ENCODE measurements around the gene MRPL1. TPM values are rescaled to one million over a fixed set of nuclear protein-coding genes. Genes with fewer than 3 reads are reported as not detected.

Gene MRPL1
- polyA plus RNA-seq, 3 donors, result 4.0 to 11.8 (median 10.7) TPM

DNA sequence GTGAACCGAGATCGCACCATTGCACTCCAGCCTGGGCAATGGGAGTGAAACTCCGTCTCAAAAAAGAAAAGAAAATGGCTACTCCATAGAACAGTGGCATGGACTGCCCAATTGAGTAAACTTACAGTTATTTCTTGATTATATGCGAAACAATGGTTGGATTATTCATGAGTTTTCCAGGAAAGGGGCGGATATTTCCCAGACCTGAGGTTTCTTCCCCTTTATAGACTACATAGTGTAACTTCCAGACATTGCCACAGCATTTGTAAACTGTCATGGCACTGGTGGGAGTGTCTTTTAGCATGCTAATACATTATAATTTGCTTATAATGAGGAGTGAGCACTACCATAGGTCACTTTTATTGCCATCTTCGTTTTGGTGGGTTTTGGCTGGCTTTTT, 14.1 kb upstream of the MRPL1 start:
- no peak overlapping the region for H3K27ac Mint-ChIP-seq
- Histone ChIP-seq H3K36me3 (replicated peaks in 1 of 2; ENCODE audit: control insufficient read depth in 1 of 2, insufficient read depth in 2 of 2, low read length in 2 of 2) (no peaks in the 10 kb centered on the region), H3K9ac (ENCODE audit: insufficient read depth, low read length, poor library complexity, severe bottlenecking) (no peak overlapping the region), H3K27ac (ENCODE audit: low read depth in 1 of 2, low read length in 2 of 2) (no peak overlapping the region), H2AFZ (ENCODE audit: insufficient read depth, low read depth, low read length, poor library complexity, severe bottlenecking) (no peak overlapping the region), H3K4me1 (ENCODE audit: control insufficient read depth in 1 of 2, insufficient read depth in 2 of 2, low read length in 2 of 2) (peaks cover 8 to 9% of the 10 kb centered on the region in 2 donors), H3K9me3 (replicated peaks in 1 of 2; ENCODE audit: control insufficient read depth in 1 of 2, insufficient read depth in 1 of 2, low read length in 2 of 2) (no peaks in the 10 kb centered on the region), H3K4me3 (replicated peaks in 1 of 3; ENCODE audit: low read depth in 2 of 3, low read length in 3 of 3) (no peak overlapping the region), H3K79me2 (ENCODE audit: insufficient read depth, low read length) (no peaks in the 10 kb centered on the region), H3K4me2 (replicated peaks; ENCODE audit: extremely low read depth, low read length, poor library complexity, severe bottlenecking) (no peak overlapping the region), H3K27me3 (ENCODE audit: control insufficient read depth in 2 of 2, insufficient read depth in 2 of 2, low read length in 2 of 2) (no peaks in the 10 kb centered on the region), H4K20me1 (ENCODE audit: insufficient read depth, low read length) (no peaks in the 10 kb centered on the region)
- H3K4me1 Mint-ChIP-seq, result peaks cover 12% of the 10 kb centered on the region
- peaks cover 0 to 2% (median 0%) of the 10 kb centered on the region in 7 donors for H3K9me3 Mint-ChIP-seq
- H3K36me3 Mint-ChIP-seq, result no peaks in the 10 kb centered on the region
- TF ChIP-seq, protein P1, sequence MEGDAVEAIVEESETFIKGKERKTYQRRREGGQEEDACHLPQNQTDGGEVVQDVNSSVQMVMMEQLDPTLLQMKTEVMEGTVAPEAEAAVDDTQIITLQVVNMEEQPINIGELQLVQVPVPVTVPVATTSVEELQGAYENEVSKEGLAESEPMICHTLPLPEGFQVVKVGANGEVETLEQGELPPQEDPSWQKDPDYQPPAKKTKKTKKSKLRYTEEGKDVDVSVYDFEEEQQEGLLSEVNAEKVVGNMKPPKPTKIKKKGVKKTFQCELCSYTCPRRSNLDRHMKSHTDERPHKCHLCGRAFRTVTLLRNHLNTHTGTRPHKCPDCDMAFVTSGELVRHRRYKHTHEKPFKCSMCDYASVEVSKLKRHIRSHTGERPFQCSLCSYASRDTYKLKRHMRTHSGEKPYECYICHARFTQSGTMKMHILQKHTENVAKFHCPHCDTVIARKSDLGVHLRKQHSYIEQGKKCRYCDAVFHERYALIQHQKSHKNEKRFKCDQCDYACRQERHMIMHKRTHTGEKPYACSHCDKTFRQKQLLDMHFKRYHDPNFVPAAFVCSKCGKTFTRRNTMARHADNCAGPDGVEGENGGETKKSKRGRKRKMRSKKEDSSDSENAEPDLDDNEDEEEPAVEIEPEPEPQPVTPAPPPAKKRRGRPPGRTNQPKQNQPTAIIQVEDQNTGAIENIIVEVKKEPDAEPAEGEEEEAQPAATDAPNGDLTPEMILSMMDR (IDR thresholded peaks at IDR 0.05), result no peak
- DNase-seq, result no peak
- intact Hi-C loops (cut with micrococcal nuclease), result no loop called here
- no peak overlapping the region for H3K4me3 Mint-ChIP-seq
- no peaks in the 10 kb centered on the region for H3K27me3 Mint-ChIP-seq (ENCODE audit: low read depth in 3 of 3)
- 100% methylated on average over 1 of the region's 6 CpGs for WGBS (ENCODE audit: insufficient coverage)

DNA sequence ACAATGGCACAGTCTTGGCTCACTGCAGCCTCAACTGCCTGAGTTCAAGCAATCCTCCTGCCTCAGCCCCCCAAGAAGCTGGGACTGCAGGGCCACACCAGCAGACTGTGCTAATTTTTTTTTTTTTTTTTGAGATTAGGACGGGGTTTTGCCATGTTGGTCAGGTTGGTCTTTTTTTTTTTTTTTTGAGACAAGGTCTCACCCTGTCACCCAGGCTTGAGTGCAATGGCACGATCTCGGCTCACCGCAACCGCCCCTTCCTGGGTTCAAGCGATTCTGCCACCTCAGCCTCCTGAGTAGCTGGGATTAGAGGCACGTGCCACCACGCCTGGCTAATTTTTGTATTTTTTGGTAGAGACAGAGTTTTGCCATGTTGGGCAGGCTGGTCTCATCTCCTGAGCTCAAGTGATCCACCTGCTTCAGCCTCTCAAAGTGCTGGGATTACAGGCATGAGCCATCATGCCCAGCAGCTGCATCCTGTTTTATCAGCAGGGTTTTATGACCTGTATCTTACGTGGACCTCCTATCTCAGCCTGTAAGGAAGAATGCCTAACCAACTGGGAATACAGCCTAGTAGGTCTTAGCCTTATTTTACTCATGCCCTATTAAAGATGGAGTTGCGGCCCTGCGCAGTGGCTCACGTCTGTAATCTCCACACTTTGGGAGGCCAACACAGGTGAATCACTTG, 13.2 kb upstream of the MRPL1 start:
- Mint-ChIP-seq H3K36me3 (no peaks in the 10 kb centered on the region), H3K9me3 (peaks cover 0 to 2% (median 0%) of the 10 kb centered on the region in 7 donors), H3K27me3 (ENCODE audit: low read depth in 3 of 3) (peaks cover 0 to 1% (median 0%) of the 10 kb centered on the region in 3 donors), H3K4me1 (peaks cover 22% of the 10 kb centered on the region), H3K4me3 (no peak overlapping the region), H3K27ac (no peak overlapping the region)
- H3K9me3 ChIP-seq (replicated peaks in 1 of 2; ENCODE audit: control insufficient read depth in 1 of 2, insufficient read depth in 1 of 2, low read length in 2 of 2), result no peaks in the 10 kb centered on the region
- no peaks in the 10 kb centered on the region for H3K79me2 ChIP-seq (ENCODE audit: insufficient read depth, low read length)
- H3K27me3 ChIP-seq (ENCODE audit: control insufficient read depth in 2 of 2, insufficient read depth in 2 of 2, low read length in 2 of 2), result no peaks in the 10 kb centered on the region
- H3K4me1 ChIP-seq (ENCODE audit: control insufficient read depth in 1 of 2, insufficient read depth in 2 of 2, low read length in 2 of 2), result peaks cover 17 to 18% of the 10 kb centered on the region in 2 donors
- TF ChIP-seq, protein P1 (IDR thresholded peaks at IDR 0.05), result no peak
- H4K20me1 ChIP-seq (ENCODE audit: insufficient read depth, low read length), result no peaks in the 10 kb centered on the region
- no peaks in the 10 kb centered on the region for H3K36me3 ChIP-seq (replicated peaks in 1 of 2; ENCODE audit: control insufficient read depth in 1 of 2, insufficient read depth in 2 of 2, low read length in 2 of 2)
- no peak overlapping the region for H3K4me3 ChIP-seq (replicated peaks in 1 of 3; ENCODE audit: low read depth in 2 of 3, low read length in 3 of 3)
- intact Hi-C loops (cut with micrococcal nuclease), result no loop called here
- no peak overlapping the region for H3K4me2 ChIP-seq (replicated peaks; ENCODE audit: extremely low read depth, low read length, poor library complexity, severe bottlenecking)
- H3K27ac ChIP-seq (ENCODE audit: low read depth in 1 of 2, low read length in 2 of 2), result no peak overlapping the region
- H3K9ac ChIP-seq (ENCODE audit: insufficient read depth, low read length, poor library complexity, severe bottlenecking), result no peak overlapping the region
- no peak overlapping the region for H2AFZ ChIP-seq (ENCODE audit: insufficient read depth, low read depth, low read length, poor library complexity, severe bottlenecking)
- DNase-seq, result no peak
- WGBS (ENCODE audit: insufficient coverage), result 94% methylated on average over 11 of the region's 12 CpGs

Data from CD14-positive monocyte (primary cell).